Colonic mucosa (tissue), 4 donors: ENCODE data around the gene PLCL1. TPM values are rescaled to one million over a fixed set of nuclear protein-coding genes. Genes with fewer than 3 reads are reported as not detected.

Experiments used
- DNase-seq: peaks from one replicate; pipeline ENCODE4 v3.0.0-alpha.2; 2020
- H3K27ac ChIP-seq: fragments of 200-600 bp; one replicate; pipeline ENCODE4 v1.8.0; 2021
- H3K27me3 ChIP-seq: fragments of 200-600 bp; one replicate; pipeline ENCODE4 v1.8.0; 2021
- H3K36me3 ChIP-seq: fragments of 200-600 bp; one replicate; pipeline ENCODE4 v1.8.0; 2021
- H3K4me1 ChIP-seq: fragments of 200-600 bp; one replicate; pipeline ENCODE4 v1.8.0; 2021; ENCODE audit warnings: mild to moderate bottlenecking
- H3K4me3 ChIP-seq: fragments of 200-600 bp; one replicate; pipeline ENCODE4 v1.8.0; 2021
- H3K9ac ChIP-seq, 2 donors: one replicate each; pipeline ENCODE4 v1.7.0; 2013; ENCODE audit warnings: control low read depth in 2 of 2, low read depth in 2 of 2, low read length in 2 of 2
- H3K9me3 ChIP-seq: fragments of 200-600 bp; one replicate; pipeline ENCODE4 v1.8.0; 2021
- CTCF ChIP-seq: fragments of 200-600 bp; IDR thresholded peaks from one replicate; pipeline ENCODE4 v1.8.0; 2022; ENCODE audit warnings: antibody characterized with exemption, mild to moderate bottlenecking
- intact Hi-C: fragments of 100-400 bp; cut with DNase I; formaldehyde crosslinking; loops from one replicate; pipeline ENCODE4 v1.14.1; 2022
- total RNA-seq, 2 donors: library from RNA; stranded (reverse); fragmentation: NEBNext Ultra II Directional in 1 of 2; extraction: Animal tissue kit (Norgen Biotek cat#: 25700) in 1 of 2; gene quantifications; one replicate each; pipeline ENCODE4 v1.2.1, GENCODE V29; 2021
- donor health status: healthy.
- donor health status: DM: no; HTN: no; CAD: no.
- donor health status: DM: no; HTN: no; CAD: no.

PLCL1 gene
- total RNA-seq, 2 donors from 2014 or later = 0.30 to 1.3 TPM

GRCh38 chr2:197866455-197866854 is 62.1 kb downstream of the PLCL1 start:
- no peaks in the 10 kb centered on the region for H3K36me3 ChIP-seq
- no peaks in the 10 kb centered on the region for H3K4me1 ChIP-seq
- H3K4me3 ChIP-seq = no peak overlapping the region
- intact Hi-C loops = no loop called here
- no peak overlapping the region for H3K9ac ChIP-seq
- H3K9me3 ChIP-seq = no peaks in the 10 kb centered on the region
- TF ChIP-seq CTCF = no peak
- H3K27me3 ChIP-seq = no peaks in the 10 kb centered on the region
- no peak overlapping the region for H3K27ac ChIP-seq
- DNase-seq = no peak

GRCh38 chr2:197867033-197867432 is 62.6 kb downstream of the PLCL1 start:
- no peak for TF ChIP-seq CTCF
- intact Hi-C loops = no loop called here
- DNase-seq = no peak
- Histone ChIP-seq H3K27me3 (no peaks in the 10 kb centered on the region), H3K9ac (no peak overlapping the region), H3K36me3 (no peaks in the 10 kb centered on the region), H3K4me3 (no peak overlapping the region), H3K27ac (no peak overlapping the region), H3K9me3 (no peaks in the 10 kb centered on the region), H3K4me1 (no peaks in the 10 kb centered on the region)

GRCh38 chr2:197867624-197868023 is 63.2 kb downstream of the PLCL1 start:
- intact Hi-C loops = no loop called here
- no peak overlapping the region for H3K9ac ChIP-seq

GRCh38 chr2:197868206-197868605 is 63.8 kb downstream of the PLCL1 start:
- Histone ChIP-seq H3K4me3 (no peak overlapping the region), H3K36me3 (no peaks in the 10 kb centered on the region), H3K27ac (no peak overlapping the region), H3K9ac (no peak overlapping the region), H3K4me1 (no peaks in the 10 kb centered on the region), H3K9me3 (no peaks in the 10 kb centered on the region), H3K27me3 (no peaks in the 10 kb centered on the region)
- no peak for TF ChIP-seq CTCF
- DNase-seq = no peak
- intact Hi-C loops = no loop called here

More at GRCh38 chr2:197867624-197868023, 63.2 kb downstream of the PLCL1 start:
- H3K9me3 ChIP-seq = no peaks in the 10 kb centered on the region
- no peak overlapping the region for H3K27ac ChIP-seq
- no peaks in the 10 kb centered on the region for H3K27me3 ChIP-seq
- H3K4me1 ChIP-seq = no peaks in the 10 kb centered on the region
- no peaks in the 10 kb centered on the region for H3K36me3 ChIP-seq
- no peak overlapping the region for H3K4me3 ChIP-seq
- no peak for DNase-seq
- TF ChIP-seq CTCF = no peak

GRCh38 chr2:197869041-197869440 is 64.6 kb downstream of the PLCL1 start:
- H3K9ac ChIP-seq = no peak overlapping the region
- no peaks in the 10 kb centered on the region for H3K4me1 ChIP-seq
- no peaks in the 10 kb centered on the region for H3K27me3 ChIP-seq
- H3K4me3 ChIP-seq = no peak overlapping the region
- no peak for DNase-seq
- no peak overlapping the region for H3K27ac ChIP-seq
- H3K36me3 ChIP-seq = no peaks in the 10 kb centered on the region
- no peak for TF ChIP-seq CTCF
- no peaks in the 10 kb centered on the region for H3K9me3 ChIP-seq
- intact Hi-C loops = no loop called here
